ENCODE results near the gene ZBTB20.
A peak's percentile ranks its signal among the peaks of the same experiment; 100 is the strongest.

The ZBTB20 gene

GRCh38 chr3:115164374-115165221, 17.5 kb upstream of the ZBTB20 start:
- no peaks in the 10 kb centered on the region for H3K9me3 ChIP-seq (ENCODE audit: control insufficient read depth, low read length)
- WGBS, 2 experiments (ENCODE audit: insufficient coverage in 2 of 2) = 97% methylated on average over 3 of the region's 3 CpGs; no CpG with 5 or more reads in 1 of the 2 experiments
- no peaks in the 10 kb centered on the region for H3K4me1 ChIP-seq (ENCODE audit: control insufficient read depth, insufficient read depth, low read length, poor library complexity, severe bottlenecking)
- H3K4me3 ChIP-seq (ENCODE audit: extremely low read depth, insufficient read depth, low read length, poor library complexity, severe bottlenecking) = no peak overlapping the region
- H3K27ac ChIP-seq (ENCODE audit: low read depth, low read length, severe bottlenecking) = no peak overlapping the region
- H3K36me3 ChIP-seq (ENCODE audit: control insufficient read depth, insufficient read depth, low read length) = no peaks in the 10 kb centered on the region

- Histone ChIP-seq H3K4me3 (ENCODE audit: extremely low read depth, insufficient read depth, low read length, poor library complexity, severe bottlenecking) (no peak overlapping the region), H3K9me3 (ENCODE audit: control insufficient read depth, low read length) (no peaks in the 10 kb centered on the region), H3K36me3 (ENCODE audit: control insufficient read depth, insufficient read depth, low read length) (no peaks in the 10 kb centered on the region), H3K27ac (ENCODE audit: low read depth, low read length, severe bottlenecking) (no peak overlapping the region), H3K4me1 (ENCODE audit: control insufficient read depth, insufficient read depth, low read length, poor library complexity, severe bottlenecking) (no peaks in the 10 kb centered on the region)
- no CpG with 5 or more reads among the region's 1 CpG for WGBS, 2 experiments (ENCODE audit: insufficient coverage in 2 of 2)
Observed at GRCh38 chr3:115162759-115163158, 15.7 kb upstream of the ZBTB20 start.

GRCh38 chr3:115161866-115162265, 14.8 kb upstream of the ZBTB20 start:
- Histone ChIP-seq H3K9me3 (ENCODE audit: control insufficient read depth, low read length) (no peaks in the 10 kb centered on the region), H3K36me3 (ENCODE audit: control insufficient read depth, insufficient read depth, low read length) (no peaks in the 10 kb centered on the region), H3K4me1 (ENCODE audit: control insufficient read depth, insufficient read depth, low read length, poor library complexity, severe bottlenecking) (no peaks in the 10 kb centered on the region), H3K27ac (ENCODE audit: low read depth, low read length, severe bottlenecking) (no peak overlapping the region), H3K4me3 (ENCODE audit: extremely low read depth, insufficient read depth, low read length, poor library complexity, severe bottlenecking) (no peak overlapping the region)
- 67% methylated on average over 1 of the region's 1 CpG; no CpG with 5 or more reads in 1 of the 2 experiments for WGBS, 2 experiments (ENCODE audit: insufficient coverage in 2 of 2)

GRCh38 chr3:115161168-115161834, 14.2 kb upstream of the ZBTB20 start:
- WGBS, 2 experiments (ENCODE audit: insufficient coverage in 2 of 2) = 100% methylated on average over 1 of the region's 4 CpGs; no CpG with 5 or more reads in 1 of the 2 experiments
- Histone ChIP-seq H3K4me1 (ENCODE audit: control insufficient read depth, insufficient read depth, low read length, poor library complexity, severe bottlenecking) (no peaks in the 10 kb centered on the region), H3K9me3 (ENCODE audit: control insufficient read depth, low read length) (no peaks in the 10 kb centered on the region), H3K4me3 (ENCODE audit: extremely low read depth, insufficient read depth, low read length, poor library complexity, severe bottlenecking) (no peak overlapping the region), H3K36me3 (ENCODE audit: control insufficient read depth, insufficient read depth, low read length) (no peaks in the 10 kb centered on the region), H3K27ac (ENCODE audit: low read depth, low read length, severe bottlenecking) (no peak overlapping the region)

- no peaks in the 10 kb centered on the region for H3K4me1 ChIP-seq (ENCODE audit: control insufficient read depth, insufficient read depth, low read length, poor library complexity, severe bottlenecking)
- H3K27ac ChIP-seq (ENCODE audit: low read depth, low read length, severe bottlenecking) = no peak overlapping the region
- H3K9me3 ChIP-seq (ENCODE audit: control insufficient read depth, low read length) = no peaks in the 10 kb centered on the region
- 50 to 80% methylated on average over 1 of the region's 1 CpG for WGBS, 2 experiments (ENCODE audit: insufficient coverage in 2 of 2)
- no peak overlapping the region for H3K4me3 ChIP-seq (ENCODE audit: extremely low read depth, insufficient read depth, low read length, poor library complexity, severe bottlenecking)
- no peaks in the 10 kb centered on the region for H3K36me3 ChIP-seq (ENCODE audit: control insufficient read depth, insufficient read depth, low read length)
Observed at GRCh38 chr3:115160295-115160694, 13.2 kb upstream of the ZBTB20 start.

GRCh38 chr3:115156046-115156654, 9.1 kb upstream of the ZBTB20 start:
- H3K4me1 ChIP-seq (ENCODE audit: control insufficient read depth, insufficient read depth, low read length, poor library complexity, severe bottlenecking) = no peaks in the 10 kb centered on the region
- H3K9me3 ChIP-seq (ENCODE audit: control insufficient read depth, low read length) = no peaks in the 10 kb centered on the region
- H3K27ac ChIP-seq (ENCODE audit: low read depth, low read length, severe bottlenecking) = no peak overlapping the region
- H3K36me3 ChIP-seq (ENCODE audit: control insufficient read depth, insufficient read depth, low read length) = no peaks in the 10 kb centered on the region
- no peak overlapping the region for H3K4me3 ChIP-seq (ENCODE audit: extremely low read depth, insufficient read depth, low read length, poor library complexity, severe bottlenecking)
- WGBS, 2 experiments (ENCODE audit: insufficient coverage in 2 of 2) = 62 to 64% methylated on average over 4 of the region's 4 CpGs

- Histone ChIP-seq H3K36me3 (ENCODE audit: control insufficient read depth, insufficient read depth, low read length) (no peaks in the 10 kb centered on the region), H3K27ac (ENCODE audit: low read depth, low read length, severe bottlenecking) (no peak overlapping the region), H3K4me3 (ENCODE audit: extremely low read depth, insufficient read depth, low read length, poor library complexity, severe bottlenecking) (no peak overlapping the region), H3K4me1 (ENCODE audit: control insufficient read depth, insufficient read depth, low read length, poor library complexity, severe bottlenecking) (no peaks in the 10 kb centered on the region), H3K9me3 (ENCODE audit: control insufficient read depth, low read length) (no peaks in the 10 kb centered on the region)
- WGBS, 2 experiments (ENCODE audit: insufficient coverage in 2 of 2) = 80% methylated on average over 1 of the region's 3 CpGs; no CpG with 5 or more reads in 1 of the 2 experiments
Observed at GRCh38 chr3:115154611-115155010, 7.5 kb upstream of the ZBTB20 start.

GRCh38 chr3:115151921-115152320, 4.8 kb upstream of the ZBTB20 start:
- H3K4me1 ChIP-seq (ENCODE audit: control insufficient read depth, insufficient read depth, low read length, poor library complexity, severe bottlenecking) = peaks cover 3% of the 10 kb centered on the region
- 89% methylated on average over 1 of the region's 2 CpGs; no CpG with 5 or more reads in 1 of the 2 experiments for WGBS, 2 experiments (ENCODE audit: insufficient coverage in 2 of 2)
- no peak overlapping the region for H3K4me3 ChIP-seq (ENCODE audit: extremely low read depth, insufficient read depth, low read length, poor library complexity, severe bottlenecking)
- no peaks in the 10 kb centered on the region for H3K9me3 ChIP-seq (ENCODE audit: control insufficient read depth, low read length)
- H3K27ac ChIP-seq (ENCODE audit: low read depth, low read length, severe bottlenecking) = no peak overlapping the region
- H3K36me3 ChIP-seq (ENCODE audit: control insufficient read depth, insufficient read depth, low read length) = no peaks in the 10 kb centered on the region

GRCh38 chr3:115148142-115148790, 1.2 kb upstream of the ZBTB20 start:
- Histone ChIP-seq H3K4me3 (ENCODE audit: extremely low read depth, insufficient read depth, low read length, poor library complexity, severe bottlenecking) (peak overlapping the region; percentile 74), H3K9me3 (ENCODE audit: control insufficient read depth, low read length) (no peaks in the 10 kb centered on the region), H3K4me1 (ENCODE audit: control insufficient read depth, insufficient read depth, low read length, poor library complexity, severe bottlenecking) (peaks cover 3% of the 10 kb centered on the region), H3K27ac (ENCODE audit: low read depth, low read length, severe bottlenecking) (peak overlapping the region; percentile 90), H3K36me3 (ENCODE audit: control insufficient read depth, insufficient read depth, low read length) (no peaks in the 10 kb centered on the region)
- WGBS, 2 experiments (ENCODE audit: insufficient coverage in 2 of 2) = 0 to 1% methylated on average over 3 to 12 of the region's 20 CpGs

- WGBS, 2 experiments (ENCODE audit: insufficient coverage in 2 of 2) = 0% methylated on average over 26 to 44 of the region's 54 CpGs
- H3K9me3 ChIP-seq (ENCODE audit: control insufficient read depth, low read length) = no peaks in the 10 kb centered on the region
- peaks cover 3% of the 10 kb centered on the region for H3K4me1 ChIP-seq (ENCODE audit: control insufficient read depth, insufficient read depth, low read length, poor library complexity, severe bottlenecking)
- peak overlapping the region; percentile 93 for H3K27ac ChIP-seq (ENCODE audit: low read depth, low read length, severe bottlenecking)
- peak overlapping the region; percentile 74 for H3K4me3 ChIP-seq (ENCODE audit: extremely low read depth, insufficient read depth, low read length, poor library complexity, severe bottlenecking)
- H3K36me3 ChIP-seq (ENCODE audit: control insufficient read depth, insufficient read depth, low read length) = no peaks in the 10 kb centered on the region
Observed at GRCh38 chr3:115147329-115148141, 447 bp upstream of the ZBTB20 start.
